ENCODE results near the gene KIR2DL3.
"Not testable (repeated sequence)": the region's sequence is repeated elsewhere in the genome, so short reads cannot be mapped to it uniquely, and the experiment has no call there.

KIR2DL3 gene

DNA sequence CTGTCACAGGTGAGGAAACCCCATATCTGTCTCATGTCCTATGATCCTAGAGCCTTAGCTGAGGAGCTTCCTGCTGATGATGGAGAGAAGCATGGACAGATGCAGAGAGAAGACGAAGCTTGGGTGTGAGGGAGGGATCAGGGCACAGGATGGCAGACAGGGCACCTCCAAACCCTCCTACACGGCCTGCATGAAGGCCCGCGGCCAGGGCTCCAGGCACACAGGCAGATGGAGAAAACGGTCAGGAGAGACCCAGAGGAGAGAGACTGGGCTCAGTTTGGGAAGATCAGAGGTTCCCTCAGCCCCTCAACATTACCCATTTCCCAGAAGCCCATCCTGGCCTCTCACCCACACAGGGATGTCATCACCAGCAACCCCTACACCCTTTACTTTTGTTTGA is 5.8 kb downstream of the KIR2DL3 start:
- DNase-seq = not testable (repeated sequence)

DNA sequence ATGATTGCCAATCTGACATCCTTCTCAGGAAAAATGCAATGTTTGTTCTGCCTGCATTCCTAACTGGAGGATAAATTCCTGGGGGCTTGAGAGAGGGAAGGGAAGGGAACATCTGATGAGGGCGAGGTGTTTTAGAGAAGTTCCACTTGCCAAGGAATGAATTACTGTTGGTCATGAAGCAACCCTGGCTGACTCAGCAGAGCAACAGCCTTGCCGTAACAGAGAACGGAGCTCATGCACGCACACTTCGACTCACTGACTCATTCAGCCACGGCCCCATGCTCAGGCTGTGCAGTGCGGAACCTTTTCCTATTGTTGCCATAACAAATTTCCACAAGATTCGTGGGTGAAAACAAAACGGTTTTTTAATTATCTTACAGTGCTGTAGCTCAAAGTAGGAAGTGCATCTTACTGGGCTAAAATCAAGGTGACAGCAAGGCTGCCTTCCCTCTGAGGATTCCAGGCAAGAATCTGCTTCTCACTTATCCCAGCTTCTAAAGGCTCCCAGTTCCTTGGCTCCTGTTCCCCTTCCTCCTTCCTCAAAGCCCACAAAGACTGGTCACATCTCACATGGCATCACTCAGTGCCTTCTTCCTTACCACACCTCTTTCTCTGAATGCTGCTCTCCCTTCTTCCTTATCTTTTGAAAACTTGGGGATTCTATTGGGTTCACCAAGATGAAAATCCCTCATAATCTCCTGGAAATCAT is 9.5 kb downstream of the KIR2DL3 start:
- DNase-seq = not testable (repeated sequence)

DNA sequence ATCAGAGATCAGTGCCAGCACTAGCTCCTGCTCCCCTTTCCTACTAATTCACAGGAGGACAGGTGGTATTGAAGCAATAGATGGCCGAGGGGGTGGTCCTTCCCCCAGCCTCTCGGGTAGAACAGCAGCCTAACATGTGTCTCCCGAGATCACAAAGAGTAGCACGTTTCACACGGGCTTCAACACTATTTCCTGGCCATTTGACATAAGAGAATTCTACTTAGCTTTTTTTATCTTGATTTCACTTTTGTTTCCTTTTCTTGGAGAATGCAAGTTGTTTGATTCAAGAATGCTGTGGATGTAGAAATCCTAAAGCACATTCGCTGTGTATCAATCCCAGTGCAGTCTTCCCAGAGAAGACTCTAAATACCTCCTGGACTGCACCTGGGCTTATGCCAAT is 12.0 kb downstream of the KIR2DL3 start:
- DNase-seq = not testable (repeated sequence)

DNA sequence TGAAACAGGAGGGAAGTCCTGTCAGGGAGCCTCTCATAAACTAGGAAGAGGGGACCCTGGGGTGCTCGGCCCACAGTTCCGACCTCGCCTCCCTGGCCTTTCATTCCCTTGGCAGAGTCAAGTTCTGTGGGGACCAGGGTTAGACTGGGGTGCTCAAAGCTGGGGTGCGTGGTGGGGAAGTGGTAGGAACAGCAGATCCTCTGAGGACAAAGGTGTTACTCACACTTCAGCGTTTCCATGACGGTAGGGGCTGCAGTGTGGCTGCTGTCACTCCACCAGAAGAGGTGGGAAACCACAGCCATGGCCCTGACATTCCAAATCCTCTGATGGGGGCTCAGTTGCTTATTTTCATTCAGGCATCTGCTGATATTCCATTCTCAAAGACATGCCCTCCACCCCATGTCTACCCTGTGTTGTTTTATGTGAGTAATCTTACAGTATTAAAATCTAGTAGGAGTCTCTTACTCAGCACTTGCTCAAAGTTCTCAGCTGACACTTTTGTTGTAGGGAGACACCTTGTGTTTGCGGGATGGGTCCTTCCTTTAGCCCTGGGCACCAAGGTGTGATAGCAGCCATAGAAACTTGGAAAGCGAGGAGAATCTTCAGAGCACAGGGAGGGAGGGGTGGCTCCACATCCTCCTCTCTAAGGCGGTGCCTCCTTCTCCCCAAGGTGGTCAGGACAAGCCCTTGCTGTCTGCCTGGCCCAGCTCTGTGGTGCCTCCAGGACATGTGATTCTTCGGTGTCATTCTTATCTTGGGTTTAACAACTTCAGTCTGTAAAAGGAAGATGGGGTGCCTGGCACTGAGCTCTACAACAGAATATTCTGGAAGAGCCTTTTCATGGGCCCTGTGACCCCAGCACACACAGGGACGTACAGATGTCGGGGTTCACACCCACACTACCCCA is 18.1 kb downstream of the KIR2DL3 start:
- not testable (repeated sequence) for DNase-seq

DNA sequence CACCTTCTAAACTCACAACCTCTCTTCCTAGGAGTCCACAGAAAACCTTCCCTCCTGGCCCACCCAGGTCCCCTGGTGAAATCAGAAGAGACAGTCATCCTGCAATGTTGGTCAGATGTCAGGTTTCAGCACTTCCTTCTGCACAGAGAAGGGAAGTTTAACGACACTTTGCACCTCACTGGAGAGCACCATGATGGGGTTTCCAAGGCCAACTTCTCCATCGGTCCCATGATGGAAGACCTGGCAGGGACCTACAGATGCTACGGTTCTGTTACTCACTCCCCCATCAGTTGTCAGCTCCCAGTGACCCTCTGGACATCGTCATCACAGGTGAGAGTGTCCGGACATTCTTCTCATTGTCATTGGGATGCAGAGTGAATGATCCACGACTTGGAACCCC is 20.3 kb downstream of the KIR2DL3 start:
- not testable (repeated sequence) for DNase-seq

DNA sequence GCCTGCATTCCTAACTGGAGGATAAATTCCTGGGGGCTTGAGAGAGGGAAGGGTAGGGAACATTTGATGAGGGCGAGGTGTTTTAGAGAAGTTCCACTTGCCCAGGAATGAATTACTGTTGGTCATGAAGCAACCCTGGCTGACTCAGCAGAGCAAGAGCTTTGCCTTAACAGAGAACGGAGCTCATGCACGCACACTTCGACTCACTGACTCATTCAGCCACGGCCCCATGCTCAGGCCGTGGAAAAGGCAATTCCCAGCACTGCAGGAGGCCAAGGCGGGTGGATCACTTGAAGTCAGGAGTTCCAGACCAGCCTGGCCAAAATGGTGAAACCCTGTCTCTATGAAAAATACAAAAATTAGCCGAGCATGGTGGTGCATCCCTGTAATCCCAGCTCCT is 25.9 kb downstream of the KIR2DL3 start:
- DNase-seq = not testable (repeated sequence)

DNA sequence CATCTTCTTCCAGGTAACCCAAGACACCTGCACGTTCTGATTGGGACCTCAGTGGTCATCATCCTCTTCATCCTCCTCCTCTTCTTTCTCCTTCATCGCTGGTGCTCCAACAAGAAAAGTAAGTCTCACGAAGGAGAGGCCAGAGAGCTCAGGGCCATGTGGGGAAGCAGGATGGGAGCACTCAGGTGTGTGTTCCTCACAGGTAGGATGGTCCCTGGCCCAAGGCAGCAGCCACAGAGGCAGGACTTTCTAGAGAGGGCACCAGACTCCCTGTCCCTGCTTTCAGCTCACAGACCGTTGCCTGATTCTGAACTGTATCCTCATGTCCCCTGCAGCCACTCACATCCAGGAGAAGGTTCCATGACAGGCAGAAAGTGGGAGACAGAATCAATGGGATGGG is 28.2 kb downstream of the KIR2DL3 start:
- not testable (repeated sequence) for DNase-seq

- not testable (repeated sequence) for DNase-seq
Observed at GRCh38 chr19:54769646-54770045, 31.3 kb downstream of the KIR2DL3 start, which contains the start of gene KIR2DL1. KIR2DL1 (plus strand) TSS chr19:54769793; CDS start chr19:54769851, 58 bp downstream.

DNA sequence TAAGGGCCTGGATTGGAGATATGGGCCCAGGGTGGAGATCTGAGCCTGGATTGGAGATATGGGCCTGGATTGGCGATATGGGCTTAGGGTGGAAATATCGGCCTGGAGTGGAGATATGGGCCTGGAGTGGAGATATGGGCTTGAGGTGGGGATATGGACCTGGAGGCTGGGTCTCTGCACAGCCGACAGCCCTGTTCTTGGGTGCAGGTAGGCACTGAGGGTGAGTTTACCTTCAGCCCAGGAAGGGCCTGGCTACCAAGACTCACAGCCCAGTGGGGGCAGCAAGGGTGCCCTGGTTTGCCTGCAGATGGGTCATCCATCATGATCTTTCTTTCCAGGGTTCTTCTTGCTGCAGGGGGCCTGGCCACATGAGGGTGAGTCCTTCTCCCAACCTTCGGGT is 32.2 kb downstream of the KIR2DL3 start:
- not testable (repeated sequence) for DNase-seq

DNA sequence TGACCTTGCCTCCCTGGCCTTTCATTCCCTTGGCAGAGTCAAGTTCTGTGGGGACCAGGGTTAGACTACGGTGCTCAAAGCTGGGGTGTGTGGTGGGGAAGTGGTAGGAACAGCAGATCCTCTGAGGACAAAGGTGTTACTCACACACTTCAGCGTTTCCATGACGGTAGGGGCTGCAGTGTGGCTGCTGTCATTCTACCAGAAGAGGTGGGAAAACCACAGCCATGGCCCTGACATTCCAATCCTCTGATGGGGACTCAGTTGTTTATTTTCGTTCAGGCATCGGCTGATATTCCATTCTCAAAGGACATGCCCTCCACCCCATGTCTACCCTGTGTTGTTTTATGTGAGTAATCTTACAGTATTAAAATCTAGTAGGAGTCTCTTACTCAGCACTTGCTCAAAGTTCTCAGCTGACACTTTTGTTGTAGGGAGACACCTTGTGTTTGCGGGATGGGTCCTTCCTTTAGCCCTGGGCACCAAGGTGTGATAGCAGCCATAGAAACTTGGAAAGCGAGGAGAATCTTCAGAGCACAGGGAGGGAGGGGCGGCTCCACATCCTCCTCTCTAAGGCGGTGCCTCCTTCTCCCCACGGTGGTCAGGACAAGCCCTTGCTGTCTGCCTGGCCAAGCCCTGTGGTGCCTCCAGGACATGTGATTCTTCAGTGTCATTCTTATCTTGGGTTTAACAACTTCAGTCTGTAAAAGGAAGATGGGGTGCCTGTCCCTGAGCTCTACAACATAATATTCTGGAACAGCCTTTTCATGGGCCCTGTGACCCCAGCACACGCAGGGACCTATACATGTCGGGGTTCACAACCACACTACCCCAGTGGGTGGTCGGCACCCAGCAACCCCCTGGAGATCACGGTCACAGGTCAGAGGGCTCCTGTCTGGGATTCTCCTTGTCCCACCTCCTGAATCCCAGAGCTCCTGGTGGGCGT is 33.0 kb downstream of the KIR2DL3 start:
- not testable (repeated sequence) for DNase-seq

- not testable (repeated sequence) for DNase-seq
Observed at GRCh38 chr19:54772666-54773065, 34.4 kb downstream of the KIR2DL3 start.

DNA sequence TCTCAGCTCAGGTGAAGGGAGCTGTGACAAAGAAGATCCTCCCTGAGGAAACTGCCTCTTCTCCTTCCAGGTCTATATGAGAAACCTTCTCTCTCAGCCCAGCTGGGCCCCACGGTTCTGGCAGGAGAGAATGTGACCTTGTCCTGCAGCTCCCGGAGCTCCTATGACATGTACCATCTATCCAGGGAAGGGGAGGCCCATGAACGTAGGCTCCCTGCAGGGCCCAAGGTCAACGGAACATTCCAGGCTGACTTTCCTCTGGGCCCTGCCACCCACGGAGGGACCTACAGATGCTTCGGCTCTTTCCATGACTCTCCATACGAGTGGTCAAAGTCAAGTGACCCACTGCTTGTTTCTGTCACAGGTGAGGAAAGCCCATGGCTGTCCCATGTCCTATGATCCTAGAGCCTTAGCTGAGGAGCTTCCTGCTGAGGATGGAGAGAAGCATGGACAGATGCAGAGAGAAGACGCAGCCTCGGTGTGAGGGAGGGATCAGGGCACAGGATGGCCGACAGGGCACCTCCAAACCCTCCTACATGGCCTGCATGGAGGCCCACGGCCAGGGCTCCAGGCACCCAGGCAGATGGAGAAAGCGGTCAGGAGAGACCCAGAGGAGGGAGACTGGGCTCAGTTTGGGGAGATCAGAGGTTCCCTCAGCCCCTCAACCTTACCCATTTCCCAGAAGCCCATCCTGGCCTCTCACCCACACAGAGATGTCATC is 36.9 kb downstream of the KIR2DL3 start:
- DNase-seq = not testable (repeated sequence)

DNA sequence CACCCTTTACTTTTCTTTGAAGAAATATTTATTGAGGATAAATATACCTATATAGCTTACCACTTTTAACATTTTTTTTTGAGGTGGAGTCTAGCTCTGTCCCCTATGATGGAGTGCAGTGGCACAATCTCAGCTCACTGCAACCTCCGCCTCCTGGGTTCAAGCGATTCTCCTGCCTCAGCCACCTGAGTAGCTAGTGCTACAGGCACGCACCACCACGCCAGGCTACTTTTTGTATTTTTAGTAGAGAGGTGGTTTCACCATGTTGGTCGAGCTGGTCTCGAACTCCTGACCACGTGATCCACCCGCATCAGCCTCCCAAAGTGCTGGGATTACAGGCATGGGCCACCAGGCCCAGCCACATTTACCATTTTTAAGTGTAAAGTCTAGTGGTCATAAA is 37.5 kb downstream of the KIR2DL3 start:
- DNase-seq = not testable (repeated sequence)

DNA sequence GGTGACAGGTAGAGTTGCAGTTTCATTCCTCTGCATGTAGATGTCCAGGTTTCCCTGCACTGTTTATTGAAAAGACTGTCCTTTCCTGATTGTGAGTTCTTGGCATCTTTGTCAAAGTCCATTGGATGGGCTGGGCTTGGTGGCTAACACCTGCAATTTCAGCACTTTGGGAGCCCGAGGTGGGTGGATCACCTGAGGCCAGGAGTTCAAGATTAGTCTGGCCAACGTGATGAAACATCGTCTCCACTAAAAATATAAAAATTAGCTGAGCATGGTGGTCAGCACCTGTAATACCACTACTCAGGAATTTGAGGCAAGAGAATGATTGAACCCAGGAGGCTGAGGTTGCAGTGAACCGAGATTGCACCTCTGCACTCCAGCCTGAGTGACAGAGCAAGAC is 39.5 kb downstream of the KIR2DL3 start:
- DNase-seq = not testable (repeated sequence)

- DNase-seq = not testable (repeated sequence)
Observed at GRCh38 chr19:54778896-54779295, 40.6 kb downstream of the KIR2DL3 start.

DNA sequence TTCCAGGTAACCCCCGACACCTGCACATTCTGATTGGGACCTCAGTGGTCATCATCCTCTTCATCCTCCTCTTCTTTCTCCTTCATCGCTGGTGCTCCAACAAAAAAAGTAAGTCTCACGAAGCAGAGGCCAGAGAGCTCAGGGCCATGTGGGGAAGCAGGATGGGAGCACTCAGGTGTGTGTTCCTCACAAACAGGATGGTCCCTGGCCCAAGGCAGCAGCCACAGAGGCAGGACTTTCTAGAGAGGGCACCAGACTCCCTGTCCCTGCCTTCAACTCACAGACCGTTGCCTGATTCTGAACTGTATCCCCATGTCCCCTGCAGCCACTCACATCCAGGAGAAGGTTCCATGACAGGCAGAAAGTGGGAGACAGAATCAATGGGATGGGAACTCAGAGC is 44.6 kb downstream of the KIR2DL3 start:
- not testable (repeated sequence) for DNase-seq

- DNase-seq = not testable (repeated sequence)
Observed at GRCh38 chr19:54786091-54786723, 47.9 kb downstream of the KIR2DL3 start.

DNA sequence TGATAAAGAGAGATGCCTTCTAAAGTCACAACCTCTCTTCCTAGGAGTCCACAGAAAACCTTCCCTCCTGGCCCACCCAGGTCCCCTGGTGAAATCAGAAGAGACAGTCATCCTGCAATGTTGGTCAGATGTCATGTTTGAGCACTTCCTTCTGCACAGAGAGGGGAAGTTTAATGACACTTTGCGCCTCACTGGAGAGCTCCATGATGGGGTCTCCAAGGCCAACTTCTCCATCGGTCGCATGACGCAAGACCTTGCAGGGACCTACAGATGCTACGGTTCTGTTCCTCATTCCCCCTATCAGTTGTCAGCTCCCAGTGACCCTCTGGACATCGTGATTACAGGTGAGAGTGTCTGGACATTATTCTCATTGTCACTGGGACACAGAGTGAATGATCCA is 49.8 kb downstream of the KIR2DL3 start:
- DNase-seq = not testable (repeated sequence)

DNA sequence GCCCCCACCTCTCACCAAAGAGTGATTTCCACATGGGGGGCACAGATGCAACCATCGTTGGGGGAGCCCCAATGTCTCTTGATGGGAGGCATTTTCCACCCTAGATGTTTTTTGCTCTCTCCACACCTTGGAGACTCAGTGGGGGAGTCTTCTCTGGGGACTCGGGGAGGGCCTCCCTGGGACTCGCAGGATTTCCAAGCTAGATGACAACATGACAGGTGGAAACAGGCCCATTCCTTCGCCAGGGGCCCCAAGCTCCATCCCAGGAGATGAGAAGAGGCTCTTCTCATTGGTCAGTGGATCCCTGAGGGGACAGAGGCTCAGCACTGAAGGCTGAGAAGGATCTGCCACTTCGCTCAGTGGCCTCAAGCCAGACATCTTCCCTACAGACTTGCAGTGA is 52.4 kb downstream of the KIR2DL3 start:
- no peak for DNase-seq

DNA sequence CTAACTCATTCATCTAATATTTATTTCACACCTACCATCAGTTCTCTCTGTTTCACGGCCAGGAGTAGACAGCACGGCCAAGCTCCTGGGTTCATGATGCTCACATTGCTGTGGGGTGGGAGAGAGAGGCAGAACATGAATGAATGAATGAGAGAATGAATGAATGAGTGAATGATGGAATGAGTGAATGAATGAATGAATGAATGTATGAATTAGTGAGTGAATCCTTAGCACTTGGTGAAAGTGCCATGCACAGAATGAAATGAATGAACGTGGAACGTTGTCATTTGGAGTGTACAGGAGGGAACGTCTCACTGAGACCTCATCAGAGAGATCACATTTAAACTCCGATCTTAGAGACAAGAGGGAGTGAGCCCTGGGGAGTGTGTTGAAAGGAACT is 53.2 kb downstream of the KIR2DL3 start:
- DNase-seq = no peak

GRCh38 chr19:54792814-54793213 is 54.5 kb downstream of the KIR2DL3 start:
- peak; percentile 1 for DNase-seq
